GM12872 (cell line): ENCODE measurements around the gene PCBP2.

ENCODE experiments used
- CTCF ChIP-seq: IDR thresholded peaks from 3 replicates; pipeline ENCODE4 v1.5.1; 2011; ENCODE audit warnings: low read depth, mild to moderate bottlenecking, low read length, moderate library complexity; ENCODE audit not compliant: insufficient read depth

The PCBP2 gene

GRCh38 chr12:53499266-53500141 lies 47.6 kb downstream of the PCBP2 start, which contains the start of gene MAP3K12:
Gene MAP3K12, minus strand, starts transcription at chr12:53499458. Its CDS starts 12,067 bp downstream, at chr12:53487391.
- TF ChIP-seq CTCF = no peak

- TF ChIP-seq CTCF = no peak
Measured at GRCh38 chr12:53500142-53500775, 48.4 kb downstream of the PCBP2 start.

- TF ChIP-seq CTCF = no peak
Measured at GRCh38 chr12:53500776-53501614, 49.1 kb downstream of the PCBP2 start, which contains the start of gene TARBP2. Gene TARBP2, plus strand, starts transcription at chr12:53501283. Its CDS starts 126 bp downstream, at chr12:53501409.

GRCh38 chr12:53501615-53502181 lies 49.8 kb downstream of the PCBP2 start:
- no peak for TF ChIP-seq CTCF

GRCh38 chr12:53502331-53502730 lies 50.4 kb downstream of the PCBP2 start:
- TF ChIP-seq CTCF = no peak

GRCh38 chr12:53502983-53503728 lies 51.3 kb downstream of the PCBP2 start:
- no peak for TF ChIP-seq CTCF
